Karpas-422 (cell line): ENCODE measurements around the gene GPX4. TPM values are rescaled to one million over a fixed set of nuclear protein-coding genes. Genes with fewer than 3 reads are reported as not detected.
A peak's percentile ranks its signal among the peaks of the same experiment; 100 is the strongest.

Experiments used
- DNase-seq: peaks from one replicate; pipeline ENCODE4 v3.0.0-alpha.2; 2015
- H2AFZ ChIP-seq: fragments of 200-600 bp; sonication (generic); 2 replicates; pipeline ENCODE4 v1.6.1; 2014; ENCODE audit warnings: antibody characterized with exemption, low read length, mixed read lengths
- H3K27ac ChIP-seq: fragments of 200-600 bp; sonication (generic); 2 replicates; pipeline ENCODE4 v1.5.1; 2014; ENCODE audit warnings: mild to moderate bottlenecking, low read length, moderate library complexity
- H3K27me3 ChIP-seq: fragments of 200-600 bp; sonication (generic); 2 replicates; pipeline ENCODE4 v1.6.1; 2014; ENCODE audit warnings: low read length, mixed read lengths
- H3K36me3 ChIP-seq: fragments of 200-600 bp; sonication (generic); 2 replicates; pipeline ENCODE4 v1.6.1; 2014; ENCODE audit warnings: low read length, mixed read lengths; ENCODE audit not compliant: insufficient read depth
- H3K4me1 ChIP-seq: fragments of 200-600 bp; sonication (generic); 2 replicates; pipeline ENCODE4 v1.6.1; 2014; ENCODE audit warnings: mild to moderate bottlenecking, low read length, mixed read lengths
- H3K4me2 ChIP-seq: fragments of 200-600 bp; sonication (generic); 2 replicates; pipeline ENCODE4 v1.6.1; 2014; ENCODE audit warnings: low read length, low read depth, mild to moderate bottlenecking; ENCODE audit not compliant: poor library complexity, severe bottlenecking
- H3K4me3 ChIP-seq: fragments of 200-600 bp; sonication (generic); 2 replicates; pipeline ENCODE4 v1.5.1; 2014; ENCODE audit warnings: mild to moderate bottlenecking, antibody characterized with exemption, low read length, mixed read lengths
- H3K79me2 ChIP-seq: fragments of 200-600 bp; sonication (generic); 2 replicates; pipeline ENCODE4 v1.6.1; 2014; ENCODE audit warnings: mild to moderate bottlenecking, low read length, mixed read lengths
- H3K9ac ChIP-seq: fragments of 200-600 bp; sonication (generic); 2 replicates; pipeline ENCODE4 v1.6.0; 2014; ENCODE audit warnings: low read length
- H3K9me2 ChIP-seq: fragments of 200-600 bp; sonication (generic), shearing (Covaris generic); replicated peaks from 2 replicates; pipeline ENCODE4 v1.6.0; 2014; ENCODE audit warnings: mild to moderate bottlenecking, low read length, moderate library complexity; ENCODE audit not compliant: insufficient read depth
- H3K9me3 ChIP-seq: fragments of 300-700, 200-600 bp; sonication (generic); 2 replicates; pipeline ENCODE4 v1.6.1; 2014; ENCODE audit warnings: low read length, mixed read lengths
- H4K20me1 ChIP-seq: fragments of 200-600 bp; sonication (generic); 2 replicates; pipeline ENCODE4 v1.6.1; 2014; ENCODE audit warnings: mild to moderate bottlenecking, antibody characterized with exemption, low read length, low read depth; ENCODE audit not compliant: insufficient read depth
- total RNA-seq: library from RNA; depleted of rRNA; stranded (reverse); fragments of >200 nt; shearing (Covaris generic); gene quantifications from 2 replicates; pipeline ENCODE4 v1.2.3, GENCODE V29; 2014; ENCODE audit warnings: low replicate concordance

Gene GPX4
- total RNA-seq, 1 experiment from 2014 or later, result 286 TPM

DNA sequence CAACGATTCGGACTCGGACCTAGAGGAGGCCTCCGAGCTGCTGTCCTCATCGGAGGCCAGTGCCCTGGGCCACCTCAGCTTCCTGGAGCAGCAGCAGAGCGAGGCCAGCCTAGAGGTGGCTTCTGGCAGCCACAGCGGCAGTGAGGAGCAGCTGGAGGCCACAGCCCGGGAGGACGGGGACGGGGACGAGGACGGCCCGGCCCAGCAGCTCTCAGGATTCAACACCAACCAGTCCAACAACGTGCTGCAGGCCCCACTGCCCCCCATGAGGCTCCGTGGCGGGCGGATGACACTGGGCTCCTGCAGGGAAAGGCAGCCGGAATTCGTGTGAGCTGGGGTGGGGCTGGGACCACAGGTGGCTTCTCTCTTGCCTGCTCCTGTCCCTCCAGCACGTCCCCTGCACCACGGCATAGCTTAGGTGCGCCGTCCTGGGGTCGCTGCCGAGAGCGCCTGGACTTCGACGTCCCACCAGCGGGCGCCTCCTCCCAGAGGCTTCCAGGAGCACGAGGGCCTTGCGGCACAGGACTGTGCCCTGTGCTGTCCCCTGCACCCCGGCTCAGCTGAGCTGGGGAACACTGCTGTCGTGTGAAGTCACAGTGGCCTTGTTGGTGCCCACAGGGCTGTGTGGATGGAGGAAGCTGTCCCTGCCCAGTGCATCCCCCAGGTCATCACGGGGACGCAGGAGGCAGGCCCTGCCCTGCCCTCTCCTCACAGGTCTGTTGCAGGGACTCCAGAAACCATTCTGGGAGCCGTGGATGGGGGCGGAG, 17.9 kb upstream of the GPX4 start:
- Histone ChIP-seq H3K36me3 (peaks cover 21% of the 10 kb centered on the region; the same call in 1 of the 2 replicates), H3K27me3 (no peaks in the 10 kb centered on the region), H3K9me3 (no peaks in the 10 kb centered on the region), H4K20me1 (peaks cover 10% of the 10 kb centered on the region), H3K27ac (no peak overlapping the region), H3K79me2 (no peaks in the 10 kb centered on the region), H3K4me1 (peaks cover 40% of the 10 kb centered on the region), H3K9me2 (no peaks in the 10 kb centered on the region), H3K4me2 (no peak overlapping the region), H3K4me3 (no peak overlapping the region), H2AFZ (no peak overlapping the region), H3K9ac (no peak overlapping the region)
- no peak for DNase-seq

- Histone ChIP-seq H3K4me2 (no peak overlapping the region), H4K20me1 (peaks cover 10% of the 10 kb centered on the region), H3K4me1 (peaks cover 40% of the 10 kb centered on the region), H3K9me2 (no peaks in the 10 kb centered on the region), H3K79me2 (no peaks in the 10 kb centered on the region), H3K9ac (no peak overlapping the region), H3K9me3 (no peaks in the 10 kb centered on the region), H3K27me3 (no peaks in the 10 kb centered on the region), H3K4me3 (no peak overlapping the region), H3K27ac (no peak overlapping the region), H2AFZ (no peak overlapping the region), H3K36me3 (peaks cover 21% of the 10 kb centered on the region; the same call in 1 of the 2 replicates)
- no peak for DNase-seq
Measured at GRCh38 chr19:1086613-1087012, 17.2 kb upstream of the GPX4 start.

GRCh38 chr19:1087813-1088415, 15.9 kb upstream of the GPX4 start:
- peak overlapping the region; percentile 24 for H3K4me2 ChIP-seq
- peak overlapping the region; percentile 30 for H3K9ac ChIP-seq
- peaks cover 22% of the 10 kb centered on the region; the same call in 1 of the 2 replicates for H3K36me3 ChIP-seq
- peak; percentile 78 for DNase-seq
- no peak overlapping the region for H3K4me3 ChIP-seq
- H2AFZ ChIP-seq, result no peak overlapping the region
- peaks cover 8% of the 10 kb centered on the region for H4K20me1 ChIP-seq
- peak overlapping the region; percentile 84 for H3K27ac ChIP-seq
- peaks cover 1% of the 10 kb centered on the region for H3K79me2 ChIP-seq
- peaks cover 33% of the 10 kb centered on the region for H3K4me1 ChIP-seq
- no peaks in the 10 kb centered on the region for H3K9me2 ChIP-seq
- no peaks in the 10 kb centered on the region for H3K27me3 ChIP-seq
- H3K9me3 ChIP-seq, result no peaks in the 10 kb centered on the region

GRCh38 chr19:1088416-1089010, 15.3 kb upstream of the GPX4 start:
- H4K20me1 ChIP-seq, result peaks cover 10% of the 10 kb centered on the region; the same call in 1 of the 2 replicates
- peaks cover 29% of the 10 kb centered on the region for H3K4me1 ChIP-seq
- H3K27ac ChIP-seq, result peak overlapping the region; percentile 84
- peak overlapping the region; percentile 30 for H3K9ac ChIP-seq
- peaks cover 19% of the 10 kb centered on the region; the same call in 1 of the 2 replicates for H3K36me3 ChIP-seq
- no peak overlapping the region for H2AFZ ChIP-seq
- H3K4me3 ChIP-seq, result no peak overlapping the region
- no peaks in the 10 kb centered on the region for H3K27me3 ChIP-seq
- DNase-seq, result no peak
- peak overlapping the region; percentile 24 for H3K4me2 ChIP-seq
- H3K79me2 ChIP-seq, result peaks cover 7% of the 10 kb centered on the region
- H3K9me3 ChIP-seq, result no peaks in the 10 kb centered on the region
- H3K9me2 ChIP-seq, result no peaks in the 10 kb centered on the region

GRCh38 chr19:1089126-1089771, 14.5 kb upstream of the GPX4 start:
- no peak overlapping the region for H3K4me3 ChIP-seq
- H3K36me3 ChIP-seq, result peaks cover 16% of the 10 kb centered on the region; the same call in 1 of the 2 replicates
- H3K79me2 ChIP-seq, result peaks cover 15% of the 10 kb centered on the region
- no peak overlapping the region for H3K9ac ChIP-seq
- H3K27me3 ChIP-seq, result no peaks in the 10 kb centered on the region
- H3K4me1 ChIP-seq, result peaks cover 35% of the 10 kb centered on the region
- H4K20me1 ChIP-seq, result peaks cover 18% of the 10 kb centered on the region
- no peak overlapping the region for H3K27ac ChIP-seq
- no peak overlapping the region for H3K4me2 ChIP-seq
- no peak overlapping the region for H2AFZ ChIP-seq
- no peak for DNase-seq
- no peaks in the 10 kb centered on the region for H3K9me3 ChIP-seq
- H3K9me2 ChIP-seq, result no peaks in the 10 kb centered on the region

DNA sequence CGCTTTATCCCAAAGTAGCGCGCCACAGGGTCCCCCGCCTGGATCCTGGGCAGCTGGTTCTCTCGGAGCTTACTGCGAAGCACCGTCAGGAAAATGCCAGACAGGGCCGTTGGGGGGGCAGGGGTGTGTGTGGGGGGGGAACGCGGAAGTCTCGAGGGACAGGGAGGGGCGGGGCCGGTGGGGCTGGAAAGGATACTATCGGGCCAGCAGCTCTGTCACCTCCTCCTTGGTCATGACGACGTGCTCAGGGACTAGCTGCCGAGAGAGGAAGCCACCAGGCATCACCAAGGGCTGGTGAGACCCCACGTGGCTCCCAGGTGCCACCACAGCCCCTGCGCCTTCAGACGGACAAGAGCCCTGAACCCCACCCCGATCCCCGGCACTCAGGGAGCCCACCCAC, 13.9 kb upstream of the GPX4 start:
- Histone ChIP-seq H2AFZ (no peak overlapping the region), H3K4me1 (peaks cover 36% of the 10 kb centered on the region), H4K20me1 (peaks cover 24% of the 10 kb centered on the region), H3K4me2 (no peak overlapping the region), H3K27me3 (no peaks in the 10 kb centered on the region), H3K36me3 (peaks cover 13% of the 10 kb centered on the region; the same call in 1 of the 2 replicates), H3K4me3 (no peak overlapping the region), H3K79me2 (peaks cover 21% of the 10 kb centered on the region), H3K9me3 (no peaks in the 10 kb centered on the region), H3K9ac (no peak overlapping the region), H3K9me2 (no peaks in the 10 kb centered on the region), H3K27ac (no peak overlapping the region)
- peak; percentile 81 for DNase-seq

DNA sequence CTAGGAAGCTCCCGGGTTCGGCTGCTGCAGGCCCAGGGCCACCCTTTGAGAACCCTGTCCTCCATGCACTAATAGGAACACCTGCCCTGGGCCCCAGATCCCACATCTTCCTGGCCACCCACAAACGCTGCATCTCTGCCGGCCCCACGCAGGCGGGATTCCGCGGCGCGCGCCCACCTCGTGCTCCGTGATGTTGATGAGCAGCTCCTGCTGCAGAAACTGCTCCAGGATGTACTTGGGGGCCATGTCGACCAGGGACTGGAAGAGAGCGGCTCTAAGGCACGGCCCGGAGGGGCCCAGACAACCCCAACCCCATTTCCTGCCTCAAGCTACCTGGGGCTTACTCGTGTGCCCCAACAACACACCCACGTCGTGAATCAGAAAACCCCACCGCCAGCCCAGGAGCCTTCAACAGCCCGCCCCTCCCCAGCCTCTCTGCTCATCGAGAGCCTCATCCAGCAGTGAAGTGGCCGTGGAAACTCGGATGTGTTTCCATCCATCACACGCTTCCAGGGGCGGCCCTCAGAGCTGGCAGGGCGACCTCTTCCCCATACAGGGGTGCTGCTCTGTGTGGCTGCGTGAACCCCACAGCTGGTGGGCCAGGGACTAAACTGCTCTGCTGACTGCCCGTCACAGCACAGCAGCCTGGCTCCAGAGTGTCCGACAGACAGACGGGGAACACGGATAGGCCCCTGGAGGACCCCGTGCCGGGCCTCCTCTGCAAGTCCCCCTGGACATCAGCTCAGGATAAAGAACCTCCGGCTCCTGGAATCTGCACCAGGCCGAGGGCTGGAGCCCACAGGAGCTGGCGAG, 12.9 kb upstream of the GPX4 start:
- no peaks in the 10 kb centered on the region for H3K27me3 ChIP-seq
- H4K20me1 ChIP-seq, result peaks cover 26% of the 10 kb centered on the region
- H3K9ac ChIP-seq, result no peak overlapping the region
- no peak overlapping the region for H3K4me2 ChIP-seq
- no peak overlapping the region for H3K4me3 ChIP-seq
- no peaks in the 10 kb centered on the region for H3K9me2 ChIP-seq
- H2AFZ ChIP-seq, result no peak overlapping the region
- H3K36me3 ChIP-seq, result peaks cover 13% of the 10 kb centered on the region; the same call in 1 of the 2 replicates
- peaks cover 24% of the 10 kb centered on the region for H3K79me2 ChIP-seq
- no peak overlapping the region for H3K27ac ChIP-seq
- DNase-seq, result no peak
- H3K9me3 ChIP-seq, result no peaks in the 10 kb centered on the region
- H3K4me1 ChIP-seq, result peaks cover 42% of the 10 kb centered on the region
